PC-9 (cell line): ENCODE measurements around the gene VAC14. TPM values are rescaled to one million over a fixed set of nuclear protein-coding genes. Genes with fewer than 3 reads are reported as not detected.

Experiments used
- BruUV-seq: library from RNA; stranded (reverse); fragments of 400-500 nt; replicated peaks from 2 replicates; lab custom pipeline; 2021; lab: Mats Ljungman, UMichigan
- CTCF ChIA-PET: fragments of 300-600 bp; sonication (Branson Sonifier 250); formaldehyde crosslinking; loops from one replicate; lab custom pipeline; 2022; ENCODE audit warnings: antibody characterized with exemption; lab: Charles Lee
- POLR2A ChIA-PET: fragments of 300-600 bp; sonication (Branson Sonifier 250); formaldehyde crosslinking; loops from one replicate; lab custom pipeline; 2022; ENCODE audit warnings: antibody characterized with exemption; ENCODE audit not compliant: unreplicated experiment; lab: Charles Lee
- DNase-seq, 2 experiments: peaks; one replicate each; pipeline versions ENCODE4 v3.0.0 to v3.0.0-alpha.2; 2015 to 2022; ENCODE audit warnings: mixed read lengths in 1 of 2
- H2AFZ ChIP-seq: fragments of 200-600 bp; sonication (generic); 2 replicates; pipeline ENCODE4 v1.8.1; 2017; ENCODE audit warnings: antibody characterized with exemption
- H3F3A ChIP-seq: fragments of 200-600 bp; sonication (generic); 2 replicates; pipeline ENCODE4 v1.8.1; 2017; ENCODE audit warnings: antibody characterized with exemption, mild to moderate bottlenecking, low read depth; ENCODE audit not compliant: insufficient read depth
- H3K27ac ChIP-seq: fragments of 200-600 bp; sonication (generic); 2 replicates; pipeline ENCODE4 v1.6.1; 2016; ENCODE audit warnings: mixed run types
- H3K27me3 ChIP-seq: fragments of 200-600 bp; sonication (generic); 2 replicates; pipeline ENCODE4 v1.6.1; 2016; ENCODE audit warnings: low read depth, mixed run types; ENCODE audit not compliant: insufficient read depth
- H3K36me3 ChIP-seq: fragments of 200-600 bp; sonication (generic); 2 replicates; pipeline ENCODE4 v1.6.1; 2016; ENCODE audit warnings: low read depth, mixed run types
- H3K4me1 ChIP-seq: fragments of 200-600 bp; sonication (generic); replicated peaks from 2 replicates; pipeline ENCODE4 v1.6.1; 2016; ENCODE audit warnings: mixed run types; ENCODE audit not compliant: insufficient read depth
- H3K4me2 ChIP-seq: fragments of 200-600 bp; sonication (generic); 2 replicates; pipeline ENCODE4 v1.6.1; 2017; ENCODE audit warnings: mixed run types
- H3K4me3 ChIP-seq: fragments of 200-600 bp; sonication (generic); 2 replicates; pipeline ENCODE4 v1.6.1; 2016; ENCODE audit warnings: mixed run types
- H3K79me2 ChIP-seq: fragments of 200-600 bp; sonication (generic); 2 replicates; pipeline ENCODE4 v1.6.1; 2017; ENCODE audit warnings: low read depth, mixed run types
- H3K9me2 ChIP-seq: fragments of 200-600 bp; sonication (generic); 2 replicates; pipeline ENCODE4 v1.8.1; 2017; ENCODE audit warnings: mild to moderate bottlenecking; ENCODE audit not compliant: insufficient read depth
- H3K9me3 ChIP-seq: fragments of 200-600 bp; sonication (generic); 2 replicates; pipeline ENCODE4 v1.8.1; 2016; ENCODE audit warnings: low read depth; ENCODE audit not compliant: insufficient read depth
- H4K20me1 ChIP-seq: fragments of 200-600 bp; sonication (generic); 2 replicates; pipeline ENCODE4 v1.8.1; 2017; ENCODE audit not compliant: insufficient read depth
- EZH2 ChIP-seq: fragments of 200-600 bp; sonication (generic); IDR thresholded peaks from 2 replicates; pipeline ENCODE4 v1.8.0; 2017; ENCODE audit warnings: antibody characterized with exemption, low read depth
- intact Hi-C: fragments of 100-400 bp; cut with micrococcal nuclease; formaldehyde crosslinking; loops from one replicate; pipeline ENCODE4 v1.10.0; 2022; ENCODE audit not compliant: unreplicated experiment
- total RNA-seq: library from RNA; stranded (reverse); gene quantifications from 2 replicates; pipeline ENCODE4 v1.2.3, GENCODE V29; 2021
- TF ChIP-seq, protein P1 (sequence below): fragments of 200-600 bp; sonication (generic); conservative IDR thresholded peaks from 2 replicates; pipeline ENCODE4 v1.6.1; 2017; ENCODE audit warnings: mixed run types, antibody characterized with exemption, mild to moderate bottlenecking, moderate library complexity

The VAC14 gene
- total RNA-seq, 1 experiment from 2014 or later, result 46.8 TPM

DNA sequence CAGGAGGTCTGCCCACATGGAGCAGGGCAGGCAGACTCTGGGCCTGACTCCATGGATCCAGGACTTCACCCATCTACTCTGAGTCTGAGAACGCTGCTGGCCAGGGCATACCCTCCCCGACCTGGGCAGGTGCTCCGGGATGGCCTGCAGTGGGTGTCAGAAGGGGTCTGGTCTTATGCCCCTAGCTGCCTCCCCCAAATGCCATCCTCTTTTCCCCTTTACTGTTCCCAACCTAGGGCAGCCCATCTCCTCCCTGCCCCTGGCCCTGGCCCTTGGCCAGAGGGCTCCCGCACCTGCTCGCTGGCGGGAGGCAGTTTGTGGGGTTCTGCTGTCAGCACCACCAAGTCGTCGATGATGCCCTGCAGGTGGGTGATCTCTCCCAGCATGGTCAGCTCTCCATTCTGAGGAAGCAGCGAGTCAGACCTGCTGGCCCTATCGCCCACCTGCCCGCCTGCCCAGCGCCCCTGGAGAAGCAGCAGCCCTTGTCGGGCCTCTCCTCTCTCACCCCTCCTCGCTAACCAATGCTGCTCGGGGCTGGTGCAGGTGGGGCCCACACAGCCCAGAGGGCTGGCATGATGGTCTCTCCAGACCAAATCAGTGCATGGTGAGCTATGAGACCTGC, 123.3 kb downstream of the VAC14 start:
- no peak overlapping the region for H3K4me3 ChIP-seq
- H3K27ac ChIP-seq, result no peak overlapping the region
- CTCF ChIA-PET, result no interaction called here
- peaks cover 18% of the 10 kb centered on the region for H4K20me1 ChIP-seq
- DNase-seq, result no peak
- no peaks in the 10 kb centered on the region for H3K9me2 ChIP-seq
- H3K27me3 ChIP-seq, result no peaks in the 10 kb centered on the region
- TF ChIP-seq, protein P1, sequence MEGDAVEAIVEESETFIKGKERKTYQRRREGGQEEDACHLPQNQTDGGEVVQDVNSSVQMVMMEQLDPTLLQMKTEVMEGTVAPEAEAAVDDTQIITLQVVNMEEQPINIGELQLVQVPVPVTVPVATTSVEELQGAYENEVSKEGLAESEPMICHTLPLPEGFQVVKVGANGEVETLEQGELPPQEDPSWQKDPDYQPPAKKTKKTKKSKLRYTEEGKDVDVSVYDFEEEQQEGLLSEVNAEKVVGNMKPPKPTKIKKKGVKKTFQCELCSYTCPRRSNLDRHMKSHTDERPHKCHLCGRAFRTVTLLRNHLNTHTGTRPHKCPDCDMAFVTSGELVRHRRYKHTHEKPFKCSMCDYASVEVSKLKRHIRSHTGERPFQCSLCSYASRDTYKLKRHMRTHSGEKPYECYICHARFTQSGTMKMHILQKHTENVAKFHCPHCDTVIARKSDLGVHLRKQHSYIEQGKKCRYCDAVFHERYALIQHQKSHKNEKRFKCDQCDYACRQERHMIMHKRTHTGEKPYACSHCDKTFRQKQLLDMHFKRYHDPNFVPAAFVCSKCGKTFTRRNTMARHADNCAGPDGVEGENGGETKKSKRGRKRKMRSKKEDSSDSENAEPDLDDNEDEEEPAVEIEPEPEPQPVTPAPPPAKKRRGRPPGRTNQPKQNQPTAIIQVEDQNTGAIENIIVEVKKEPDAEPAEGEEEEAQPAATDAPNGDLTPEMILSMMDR, result no peak
- no peak for TF ChIP-seq EZH2
- POLR2A ChIA-PET, result no interaction called here
- intact Hi-C loops, result no loop called here
- no peak overlapping the region for H2AFZ ChIP-seq
- BruUV-seq, result no TSS peak
- peaks cover 7% of the 10 kb centered on the region for H3K36me3 ChIP-seq
- 0 out of 2 replicates have a peak, but pooled peaks cover 9% of the 10 kb centered on the region for H3F3A ChIP-seq
- H3K4me1 ChIP-seq, result no peaks in the 10 kb centered on the region
- H3K79me2 ChIP-seq, result peaks cover 20% of the 10 kb centered on the region
- no peaks in the 10 kb centered on the region for H3K9me3 ChIP-seq
- no peak overlapping the region for H3K4me2 ChIP-seq

DNA sequence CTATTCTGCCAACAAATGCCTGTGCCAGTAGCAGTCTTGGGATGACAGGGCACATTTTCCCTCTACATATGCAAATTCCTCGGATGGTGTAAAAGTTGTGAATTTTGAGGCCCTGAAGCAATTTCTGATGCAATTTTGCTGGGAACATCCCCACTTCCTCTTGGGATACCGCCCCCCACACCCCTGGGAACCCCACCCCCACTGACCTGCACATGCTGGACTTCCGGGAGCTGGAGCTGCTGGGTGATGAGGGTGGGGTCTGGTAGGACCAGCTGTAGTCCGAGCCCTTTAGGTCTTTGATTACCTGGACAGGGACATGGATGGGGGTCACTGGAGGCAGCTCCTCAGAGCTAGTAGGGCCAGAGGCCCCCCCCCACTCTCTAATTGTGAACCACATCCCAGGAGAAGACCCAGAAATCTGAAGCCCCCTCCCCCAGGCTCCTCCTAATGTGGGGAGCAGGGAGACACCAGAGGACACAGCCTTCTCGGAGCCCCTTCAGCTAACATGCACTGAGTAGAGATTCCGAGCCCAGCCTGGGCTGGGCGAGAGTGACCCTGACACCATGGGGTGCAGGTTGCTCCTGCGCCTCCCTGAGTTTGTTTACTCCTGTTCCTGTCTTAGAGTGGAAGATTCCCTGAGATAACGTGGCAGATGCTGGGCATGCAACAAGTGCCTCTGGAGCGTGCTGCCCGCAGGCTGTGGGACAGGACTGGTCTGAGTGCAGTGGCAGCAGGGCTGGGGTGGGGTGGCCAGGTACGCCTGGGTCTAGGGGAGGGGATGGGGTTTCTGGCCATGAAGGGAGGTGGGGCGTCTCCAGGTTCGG, 124.1 kb downstream of the VAC14 start:
- Histone ChIP-seq H4K20me1 (peaks cover 12% of the 10 kb centered on the region), H3K9me3 (no peaks in the 10 kb centered on the region), H3K9me2 (no peaks in the 10 kb centered on the region), H3K4me1 (no peaks in the 10 kb centered on the region), H3K4me3 (no peak overlapping the region), H2AFZ (no peak overlapping the region), H3K4me2 (no peak overlapping the region), H3K27ac (no peak overlapping the region), H3F3A (0 out of 2 replicates have a peak, but pooled peaks cover 9% of the 10 kb centered on the region), H3K79me2 (peaks cover 13% of the 10 kb centered on the region), H3K27me3 (no peaks in the 10 kb centered on the region), H3K36me3 (peaks cover 7% of the 10 kb centered on the region)
- intact Hi-C loops, result no loop called here
- TF ChIP-seq, protein P1, result no peak
- TF ChIP-seq EZH2, result no peak
- BruUV-seq, result no TSS peak
- ChIA-PET POLR2A (no interaction called here), CTCF (no interaction called here)
- no peak for DNase-seq

DNA sequence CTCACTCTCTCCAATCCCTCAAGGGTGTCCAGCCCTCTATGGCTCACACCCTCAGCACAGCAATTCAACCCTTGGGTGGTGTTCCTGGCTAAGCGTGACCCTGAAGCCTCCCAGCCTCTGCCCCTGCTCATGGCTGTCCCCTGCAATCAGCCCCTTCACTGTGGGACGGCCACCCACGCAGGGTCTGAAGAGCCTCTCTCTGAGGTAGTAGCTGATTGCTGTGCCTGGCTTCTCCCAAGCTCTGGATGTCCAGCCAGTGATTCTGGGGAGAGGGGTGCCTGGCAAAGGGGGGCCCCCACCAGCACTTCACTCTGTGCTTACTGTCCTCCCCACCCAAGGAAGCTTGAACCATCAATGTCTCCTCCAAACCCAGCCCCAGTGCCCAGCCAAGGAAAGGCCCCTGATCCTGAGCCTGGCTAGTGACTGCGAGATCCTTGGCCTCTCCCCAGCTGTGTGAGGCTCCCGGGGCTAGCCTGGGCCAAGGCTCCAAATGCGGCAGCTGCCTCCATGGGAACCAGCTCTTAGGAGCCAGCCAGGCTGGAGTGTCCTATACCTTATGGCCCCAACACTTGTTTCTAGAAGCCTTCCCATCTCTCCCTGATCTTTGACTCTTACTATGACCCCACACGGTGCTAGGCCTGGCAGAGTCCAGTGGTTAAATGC, 125.0 kb downstream of the VAC14 start:
- Histone ChIP-seq H3K27me3 (no peaks in the 10 kb centered on the region), H3K9me2 (no peaks in the 10 kb centered on the region), H3K4me3 (no peak overlapping the region), H3K4me2 (no peak overlapping the region), H4K20me1 (peaks cover 4% of the 10 kb centered on the region; the same call in 1 of the 2 replicates), H3K4me1 (no peaks in the 10 kb centered on the region), H3K9me3 (no peaks in the 10 kb centered on the region), H2AFZ (no peak overlapping the region), H3K27ac (no peak overlapping the region), H3K79me2 (0 out of 2 replicates have a peak, but pooled peaks cover 4% of the 10 kb centered on the region), H3F3A (0 out of 2 replicates have a peak, but pooled peaks cover 9% of the 10 kb centered on the region), H3K36me3 (peaks cover 7% of the 10 kb centered on the region)
- TF ChIP-seq EZH2, result no peak
- TF ChIP-seq, protein P1, result no peak
- intact Hi-C loops, result no loop called here
- DNase-seq, result no peak
- BruUV-seq, result no TSS peak
- ChIA-PET POLR2A (no interaction called here), CTCF (no interaction called here)
